Measurements from ENCODE around the gene CIART. TPM values are rescaled to one million over a fixed set of nuclear protein-coding genes. Genes with fewer than 3 reads are reported as not detected.
"Not testable (repeated sequence)": the region's sequence is repeated elsewhere in the genome, so short reads cannot be mapped to it uniquely, and the experiment has no call there.

CIART gene
- total RNA-seq, 1 donor from 2014 or later, result 8.7 TPM

DNA sequence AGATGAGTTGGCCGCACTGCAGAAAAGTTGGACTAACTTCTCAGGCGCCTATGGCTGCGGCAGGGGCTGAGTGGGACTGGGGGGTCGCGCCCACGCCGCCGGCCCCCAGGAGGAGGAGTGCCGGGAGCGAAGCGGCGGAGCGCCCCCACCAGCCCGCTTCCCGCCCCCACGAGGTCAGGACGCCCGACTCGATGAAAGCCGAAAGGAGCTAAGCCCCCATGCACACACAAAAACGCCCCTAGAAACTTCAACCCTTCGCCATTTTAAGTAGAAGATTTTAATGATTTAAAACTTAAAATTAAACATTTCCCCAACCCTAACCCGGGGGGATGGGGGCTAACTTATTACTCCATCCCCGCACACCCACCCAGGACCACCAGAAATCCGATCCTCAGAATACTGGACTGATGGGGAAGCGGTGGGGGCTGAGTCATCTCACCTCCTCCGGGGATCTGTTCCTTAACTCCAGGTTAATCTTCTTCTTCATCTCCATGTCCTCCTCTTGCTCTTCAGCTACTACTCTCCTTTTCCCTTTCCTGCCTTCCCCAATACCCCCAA, 47.0 kb upstream of the CIART start:
- intact Hi-C loops (cut with micrococcal nuclease), result no loop called here
- peak overlapping the region; percentile 99 for H3K27ac ChIP-seq (replicated peaks)

DNA sequence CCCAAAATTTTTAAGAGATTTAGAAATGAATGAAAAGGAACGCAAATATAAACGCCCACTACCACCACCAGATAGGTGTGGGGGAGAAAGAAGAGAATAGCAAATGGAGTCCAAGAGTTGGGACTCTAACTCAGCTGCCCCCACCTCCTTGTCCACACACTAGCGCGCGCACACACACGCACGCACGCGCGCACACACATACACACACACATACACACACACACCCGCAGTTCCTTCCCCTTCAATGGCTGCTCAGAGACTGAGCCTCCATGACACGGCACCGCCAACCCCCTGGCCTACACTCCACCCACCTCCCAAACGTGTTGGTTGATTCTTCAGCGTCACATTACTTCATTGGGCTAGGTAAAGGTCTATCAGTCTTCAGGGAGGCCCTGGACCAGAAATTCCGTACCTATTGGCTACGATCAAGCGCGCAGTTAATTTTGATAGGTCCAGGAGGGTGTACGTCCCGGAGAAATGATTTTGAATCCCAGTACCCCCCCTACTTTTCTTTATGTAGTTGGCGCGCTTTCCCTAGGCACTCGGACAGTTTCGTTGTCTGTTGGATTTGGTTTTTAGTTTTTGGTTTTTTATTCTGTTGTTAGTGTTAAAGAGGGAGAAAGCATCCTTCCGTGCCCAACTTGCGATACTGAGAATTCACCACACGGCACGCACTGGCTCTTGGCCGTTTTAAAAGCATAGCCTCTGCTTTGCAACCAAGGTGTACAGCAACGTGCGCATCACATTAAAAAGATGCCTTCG, 46.3 kb upstream of the CIART start, which contains the start of gene ANP32E:
Gene ANP32E (minus strand): TSS at position 261 of the 762 bp plus-strand sequence. CDS start 326 bp downstream, outside the sequence.
- TF ChIP-seq, protein P1, sequence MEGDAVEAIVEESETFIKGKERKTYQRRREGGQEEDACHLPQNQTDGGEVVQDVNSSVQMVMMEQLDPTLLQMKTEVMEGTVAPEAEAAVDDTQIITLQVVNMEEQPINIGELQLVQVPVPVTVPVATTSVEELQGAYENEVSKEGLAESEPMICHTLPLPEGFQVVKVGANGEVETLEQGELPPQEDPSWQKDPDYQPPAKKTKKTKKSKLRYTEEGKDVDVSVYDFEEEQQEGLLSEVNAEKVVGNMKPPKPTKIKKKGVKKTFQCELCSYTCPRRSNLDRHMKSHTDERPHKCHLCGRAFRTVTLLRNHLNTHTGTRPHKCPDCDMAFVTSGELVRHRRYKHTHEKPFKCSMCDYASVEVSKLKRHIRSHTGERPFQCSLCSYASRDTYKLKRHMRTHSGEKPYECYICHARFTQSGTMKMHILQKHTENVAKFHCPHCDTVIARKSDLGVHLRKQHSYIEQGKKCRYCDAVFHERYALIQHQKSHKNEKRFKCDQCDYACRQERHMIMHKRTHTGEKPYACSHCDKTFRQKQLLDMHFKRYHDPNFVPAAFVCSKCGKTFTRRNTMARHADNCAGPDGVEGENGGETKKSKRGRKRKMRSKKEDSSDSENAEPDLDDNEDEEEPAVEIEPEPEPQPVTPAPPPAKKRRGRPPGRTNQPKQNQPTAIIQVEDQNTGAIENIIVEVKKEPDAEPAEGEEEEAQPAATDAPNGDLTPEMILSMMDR (IDR thresholded peaks at IDR 0.05; ENCODE audit: borderline replicate concordance), result peak; percentile 33
- Histone ChIP-seq H3K9me3 (replicated peaks) (no peaks in the 10 kb centered on the region), H3K27ac (replicated peaks) (peak within 1 kb of the TSS; percentile 99), H3K36me3 (peaks cover 2% of the 10 kb centered on the region), H3K27me3 (ENCODE audit: low read depth) (no peaks in the 10 kb centered on the region), H3K4me3 (peak within 1 kb of the TSS; percentile 99), H3K4me1 (peaks cover 34% of the 10 kb centered on the region)
- intact Hi-C loops (cut with micrococcal nuclease), result no loop called here
- peak; percentile 94 for DNase-seq

More for the DNA sequence above, 47.0 kb upstream of the CIART start:
- Histone ChIP-seq H3K27me3 (ENCODE audit: low read depth) (no peaks in the 10 kb centered on the region), H3K4me3 (peak overlapping the region; percentile 99), H3K9me3 (replicated peaks) (no peaks in the 10 kb centered on the region), H3K36me3 (peaks cover 7% of the 10 kb centered on the region), H3K4me1 (peaks cover 34% of the 10 kb centered on the region)
- DNase-seq, result peak; percentile 32
- TF ChIP-seq, protein P1 (IDR thresholded peaks at IDR 0.05; ENCODE audit: borderline replicate concordance), result peak; percentile 11

DNA sequence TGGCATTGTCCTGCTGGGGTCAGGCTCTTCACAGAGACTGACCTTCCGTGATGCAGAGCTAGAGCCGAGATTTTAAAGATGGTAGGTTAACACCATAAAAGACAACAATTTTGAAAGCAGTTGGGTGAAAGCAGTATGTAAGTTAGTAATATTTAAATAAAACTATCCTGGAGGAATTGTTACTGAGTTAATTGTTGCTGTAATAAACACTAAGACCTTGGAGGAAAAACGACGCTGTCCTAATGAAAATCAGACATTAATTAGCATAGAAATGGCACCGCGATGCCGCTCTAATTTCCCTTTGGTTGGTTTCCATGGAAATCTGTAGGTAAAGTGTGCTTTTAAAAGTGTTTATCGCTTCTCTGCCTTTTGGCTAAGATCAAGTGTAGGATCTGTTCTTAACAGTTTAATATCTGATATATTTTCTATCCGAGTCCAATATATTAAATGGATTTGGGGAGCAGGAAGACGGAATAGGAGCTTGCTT, 45.7 kb upstream of the CIART start:
- no peaks in the 10 kb centered on the region for H3K27me3 ChIP-seq (ENCODE audit: low read depth)
- TF ChIP-seq, protein P1 (IDR thresholded peaks at IDR 0.05; ENCODE audit: borderline replicate concordance), result no peak
- intact Hi-C loops (cut with micrococcal nuclease), result no loop called here
- H3K4me1 ChIP-seq, result peaks cover 34% of the 10 kb centered on the region
- no peak for DNase-seq
- no peaks in the 10 kb centered on the region for H3K9me3 ChIP-seq (replicated peaks)
- H3K36me3 ChIP-seq, result no peaks in the 10 kb centered on the region
- H3K4me3 ChIP-seq, result peak overlapping the region; percentile 99
- peak overlapping the region; percentile 51 for H3K27ac ChIP-seq (replicated peaks)

DNA sequence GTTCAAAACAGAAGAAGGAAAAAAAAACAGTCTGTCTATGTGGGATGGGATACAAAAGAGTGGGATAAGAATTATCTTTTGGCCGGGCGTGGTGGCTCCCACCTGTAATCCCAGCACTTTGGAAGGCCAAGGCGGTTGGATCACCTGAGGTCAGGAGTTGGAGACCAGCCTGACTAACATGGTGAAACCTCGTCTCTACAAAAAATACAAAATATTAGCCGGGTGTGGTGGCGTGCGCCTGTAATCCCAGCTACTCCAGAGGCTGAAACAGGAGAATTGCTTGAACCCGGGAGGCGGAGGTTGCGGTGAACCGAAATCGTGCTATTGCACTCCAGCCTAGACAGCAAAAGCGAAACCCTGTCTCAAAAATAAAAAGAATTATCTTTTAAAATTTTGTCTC, 45.2 kb upstream of the CIART start:
- H3K27me3 ChIP-seq (ENCODE audit: low read depth); H3K9me3 ChIP-seq (replicated peaks); DNase-seq; H3K27ac ChIP-seq (replicated peaks); intact Hi-C loops (cut with micrococcal nuclease); H3K36me3 ChIP-seq: not testable (repeated sequence)
- Histone ChIP-seq H3K4me1 (peaks cover 34% of the 10 kb centered on the region), H3K4me3 (peak overlapping the region; percentile 99)

DNA sequence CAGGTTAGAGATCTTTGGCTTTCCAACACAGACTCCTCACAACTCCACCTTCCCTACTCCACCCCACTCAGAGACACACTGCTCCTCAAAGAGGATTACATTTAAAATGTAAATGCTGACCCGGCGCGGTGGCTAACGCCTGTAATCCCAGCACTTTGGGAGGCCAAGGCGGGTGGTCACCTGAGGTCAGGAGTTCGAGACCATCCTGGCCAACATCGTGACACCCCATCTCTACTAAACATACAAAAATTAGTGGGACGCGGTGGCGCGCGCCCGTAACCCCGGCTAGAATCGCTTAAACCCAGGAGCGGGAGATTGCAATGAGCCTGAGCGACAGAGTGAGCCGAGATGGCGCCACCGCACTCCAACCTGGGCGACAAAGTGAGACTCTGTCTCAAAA, 44.6 kb upstream of the CIART start:
- DNase-seq, result no peak
- H3K27ac ChIP-seq (replicated peaks), result no peak overlapping the region
- TF ChIP-seq, protein P1 (IDR thresholded peaks at IDR 0.05; ENCODE audit: borderline replicate concordance), result no peak
- no peaks in the 10 kb centered on the region for H3K27me3 ChIP-seq (ENCODE audit: low read depth)
- H3K4me3 ChIP-seq, result no peak overlapping the region
- H3K36me3 ChIP-seq, result no peaks in the 10 kb centered on the region
- H3K4me1 ChIP-seq, result peaks cover 34% of the 10 kb centered on the region
- no peaks in the 10 kb centered on the region for H3K9me3 ChIP-seq (replicated peaks)
- intact Hi-C loops (cut with micrococcal nuclease), result no loop called here

DNA sequence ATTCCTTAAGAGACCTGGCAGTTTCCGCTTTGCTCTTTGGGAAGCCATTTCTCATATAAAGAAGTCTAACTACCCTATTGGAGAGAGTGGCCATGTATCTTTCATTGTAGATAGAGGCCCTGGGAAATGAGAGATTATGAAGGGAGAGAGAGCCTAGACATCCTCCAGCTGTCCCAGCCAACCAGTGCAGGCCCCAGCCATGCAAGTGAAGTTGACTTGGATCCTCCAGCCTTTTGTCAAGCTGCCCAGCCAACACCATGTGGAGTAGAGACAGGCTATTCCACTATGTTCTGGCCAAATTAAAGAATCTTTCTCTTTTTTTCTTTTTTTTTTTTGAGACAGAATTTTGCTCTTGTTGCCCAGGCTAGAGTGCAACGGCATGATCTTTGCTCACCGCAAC, 39.4 kb upstream of the CIART start:
- no peaks in the 10 kb centered on the region for H3K4me1 ChIP-seq
- DNase-seq, result no peak
- H3K4me3 ChIP-seq, result no peak overlapping the region

More for the DNA sequence above, 39.4 kb upstream of the CIART start:
- Histone ChIP-seq H3K27ac (replicated peaks) (no peak overlapping the region), H3K9me3 (replicated peaks) (no peaks in the 10 kb centered on the region), H3K36me3 (no peaks in the 10 kb centered on the region), H3K27me3 (ENCODE audit: low read depth) (no peaks in the 10 kb centered on the region)
- intact Hi-C loops (cut with micrococcal nuclease), result no loop called here
- TF ChIP-seq, protein P1 (IDR thresholded peaks at IDR 0.05; ENCODE audit: borderline replicate concordance), result no peak
